GM23338 (cell line): Measurements from ENCODE around the gene DNAJC8. TPM values are rescaled to one million over a fixed set of nuclear protein-coding genes. Genes with fewer than 3 reads are reported as not detected.

Experiments
- ATAC-seq: fragments of 200-7000 bp; cut with Tn5 transposase; 3 replicates; pipeline ENCODE4 v1.9.1; 2020
- DNase-seq: peaks from one replicate; pipeline ENCODE4 v3.0.0-alpha.2; 2015; ENCODE audit warnings: low spot score
- H2AFZ ChIP-seq: fragments of 200-600 bp; sonication (generic); 2 replicates; pipeline ENCODE4 v1.8.0; 2016; ENCODE audit warnings: antibody characterized with exemption, mild to moderate bottlenecking, moderate library complexity
- H3F3A ChIP-seq: fragments of 200-600 bp; sonication (generic); replicated peaks from 2 replicates; pipeline ENCODE4 v1.8.0; 2017; ENCODE audit warnings: antibody characterized with exemption, mixed run types, low read depth
- H3K27ac ChIP-seq: fragments of 200-600 bp; sonication (generic); 2 replicates; pipeline ENCODE4 v1.6.1; 2016; ENCODE audit warnings: low read depth
- H3K27me3 ChIP-seq: fragments of 200-600 bp; sonication (generic); 2 replicates; pipeline ENCODE4 v1.8.0; 2016; ENCODE audit warnings: mild to moderate bottlenecking, mixed run types, moderate library complexity; ENCODE audit not compliant: insufficient read depth
- H3K36me3 ChIP-seq: fragments of 200-600 bp; sonication (generic); 2 replicates; pipeline ENCODE4 v1.8.0; 2016; ENCODE audit warnings: mild to moderate bottlenecking; ENCODE audit not compliant: insufficient read depth
- H3K4me1 ChIP-seq: fragments of 200-600 bp; sonication (generic); 2 replicates; pipeline ENCODE4 v1.8.0; 2016; ENCODE audit warnings: mild to moderate bottlenecking, moderate library complexity; ENCODE audit not compliant: insufficient read depth
- H3K4me2 ChIP-seq: fragments of 200-600 bp; sonication (generic); 2 replicates; pipeline ENCODE4 v1.7.1; 2017; ENCODE audit warnings: mixed run types
- H3K4me3 ChIP-seq: fragments of 200-600 bp; sonication (generic); 2 replicates; pipeline ENCODE4 v1.6.1; 2016; ENCODE audit warnings: mixed run types
- H3K79me2 ChIP-seq: fragments of 200-600 bp; sonication (generic); replicated peaks from 2 replicates; pipeline ENCODE4 v1.8.0; 2017; ENCODE audit warnings: mild to moderate bottlenecking; ENCODE audit not compliant: insufficient read depth
- H3K9me2 ChIP-seq: fragments of 200-600 bp; sonication (generic); 2 replicates; pipeline ENCODE4 v1.8.0; 2017; ENCODE audit not compliant: insufficient read depth
- H4K20me1 ChIP-seq: fragments of 200-600 bp; sonication (generic); replicated peaks from 2 replicates; pipeline ENCODE4 v1.8.0; 2017; ENCODE audit warnings: mild to moderate bottlenecking; ENCODE audit not compliant: insufficient read depth
- H3K27ac Mint-ChIP-seq: 2 replicates; pipeline ENCODE4 v1.8.0; 2020; ENCODE audit warnings: inconsistent platforms, mild to moderate bottlenecking, moderate library complexity, mixed read lengths
- H3K27me3 Mint-ChIP-seq: 3 replicates; pipeline ENCODE4 v1.8.0; 2022; ENCODE audit warnings: low read depth, mild to moderate bottlenecking, moderate library complexity, mixed read lengths, inconsistent platforms; ENCODE audit not compliant: insufficient read depth, poor library complexity
- H3K36me3 Mint-ChIP-seq: 3 replicates; pipeline ENCODE4 v1.8.0; 2021; ENCODE audit warnings: low read depth, mild to moderate bottlenecking, inconsistent platforms, moderate library complexity, mixed read lengths
- H3K4me1 Mint-ChIP-seq: 3 replicates; pipeline ENCODE4 v1.8.0; 2020; ENCODE audit warnings: mild to moderate bottlenecking, inconsistent platforms, mixed read lengths
- H3K4me3 Mint-ChIP-seq: 3 replicates; pipeline ENCODE4 v1.8.0; 2021; ENCODE audit warnings: moderate library complexity, mild to moderate bottlenecking, inconsistent platforms, mixed read lengths
- H3K9me3 Mint-ChIP-seq: 3 replicates; pipeline ENCODE4 v1.8.0; 2020; ENCODE audit warnings: moderate library complexity, mild to moderate bottlenecking, inconsistent platforms, mixed read lengths
- CREB1 ChIP-seq: fragments of 250-450 bp; sonication (Bioruptor Pico); IDR thresholded peaks from 2 replicates; pipeline ENCODE4 v1.5.0; 2020; ENCODE audit warnings: low read depth, mild to moderate bottlenecking, moderate library complexity
- CTCF ChIP-seq, 2 experiments: fragments of 200-600 bp in 1 of 2; sonication (generic) in 1 of 2; conservative IDR thresholded peaks; 2 replicates each; pipeline versions ENCODE4 v1.5.1 to v1.6.1; 2016 to 2017; ENCODE audit warnings: antibody characterized with exemption in 2 of 2, low read depth in 2 of 2, mild to moderate bottlenecking in 2 of 2, moderate library complexity in 1 of 2
- ETS1 ChIP-seq: IDR thresholded peaks from 2 replicates; pipeline ENCODE4 v1.6.1; 2016; ENCODE audit warnings: antibody characterized with exemption
- EZH2 ChIP-seq: fragments of 200-600 bp; sonication (generic); IDR thresholded peaks from one replicate; pipeline ENCODE4 v1.8.0; 2017; ENCODE audit warnings: antibody characterized with exemption, mild to moderate bottlenecking, low read depth; ENCODE audit not compliant: unreplicated experiment
- EZH2phosphoT487 ChIP-seq: fragments of 200-600 bp; sonication (generic); IDR thresholded peaks from one replicate; pipeline ENCODE4 v1.8.1; 2018; ENCODE audit warnings: antibody characterized with exemption; ENCODE audit not compliant: unreplicated experiment
- JUNB ChIP-seq: IDR thresholded peaks from one replicate; pipeline ENCODE4 v1.6.1; 2016; ENCODE audit warnings: antibody characterized with exemption; ENCODE audit not compliant: unreplicated experiment
- NANOG ChIP-seq: IDR thresholded peaks from 2 replicates; pipeline ENCODE4 v1.6.1; 2016; ENCODE audit warnings: antibody characterized with exemption, borderline replicate concordance
- POLR2AphosphoS5 ChIP-seq: IDR thresholded peaks from 2 replicates; pipeline ENCODE4 v1.6.1; 2016; ENCODE audit warnings: antibody characterized with exemption, low read depth
- REST ChIP-seq: IDR thresholded peaks from one replicate; pipeline ENCODE4 v1.6.1; 2018; ENCODE audit warnings: antibody characterized with exemption; ENCODE audit not compliant: unreplicated experiment
- STAT1 ChIP-seq: IDR thresholded peaks from one replicate; pipeline ENCODE4 v1.6.1; 2016; ENCODE audit warnings: antibody characterized with exemption; ENCODE audit not compliant: unreplicated experiment
- ZNF114 ChIP-seq: fragments of 250-450 bp; sonication (Bioruptor Pico); IDR thresholded peaks from 2 replicates; pipeline ENCODE4 v1.5.0; 2020; ENCODE audit warnings: mild to moderate bottlenecking, moderate library complexity
- ZNF331 ChIP-seq: fragments of 250-450 bp; sonication (Bioruptor Pico); IDR thresholded peaks from 2 replicates; pipeline ENCODE4 v1.5.0; 2020; ENCODE audit warnings: low read depth, mild to moderate bottlenecking, moderate library complexity
- ZNF462 ChIP-seq: fragments of 250-450 bp; sonication (Bioruptor Pico); IDR thresholded peaks from 2 replicates; pipeline ENCODE4 v1.5.0; 2020; ENCODE audit warnings: mild to moderate bottlenecking, moderate library complexity
- polyA plus RNA-seq: library from polyadenylated mRNA; unstranded; fragments of >200 nt; fragmentation: Nextera tagmentation; extraction: Ambion mirVana; gene quantifications from 2 replicates; pipeline ENCODE4 v1.2.1, GENCODE V29; 2016
- total RNA-seq: library from RNA; depleted of rRNA; stranded (reverse); fragments of >200 nt; shearing (Covaris generic); gene quantifications from 2 replicates; pipeline ENCODE4 v1.2.3, GENCODE V29; 2014

The DNAJC8 gene
- total and polyA plus RNA-seq, 2 experiments from 2014 or later, result 67.3 to 210 TPM

GRCh38 chr1:28157894-28158293 lies 74.9 kb downstream of the DNAJC8 start:
- no peaks in the 10 kb centered on the region; the same call in 2 of the 3 replicates for H3K4me1 Mint-ChIP-seq
- Histone ChIP-seq H3K4me2 (no peak overlapping the region), H3K9me2 (no peaks in the 10 kb centered on the region), H3K27me3 (no peaks in the 10 kb centered on the region), H3K4me1 (no peaks in the 10 kb centered on the region), H3K27ac (no peak overlapping the region), H2AFZ (no peak overlapping the region), H3K36me3 (no peaks in the 10 kb centered on the region), H3K4me3 (no peak overlapping the region), H4K20me1 (no peaks in the 10 kb centered on the region), H3F3A (no peaks in the 10 kb centered on the region), H3K79me2 (no peaks in the 10 kb centered on the region)
- ATAC-seq, result no peak
- no peaks in the 10 kb centered on the region for H3K9me3 Mint-ChIP-seq
- H3K27ac Mint-ChIP-seq, result no peak overlapping the region
- H3K36me3 Mint-ChIP-seq, result no peaks in the 10 kb centered on the region
- no peak overlapping the region for H3K4me3 Mint-ChIP-seq
- DNase-seq, result no peak
- peaks cover 7% of the 10 kb centered on the region for H3K27me3 Mint-ChIP-seq
- no peak for TF ChIP-seq NANOG
- no peak for TF ChIP-seq STAT1
- TF ChIP-seq ZNF331 (CRISPR knock-in tag), result no peak
- no peak for TF ChIP-seq REST
- TF ChIP-seq EZH2phosphoT487, result no peak
- TF ChIP-seq EZH2, result no peak
- TF ChIP-seq CTCF (conservative IDR thresholded peaks at IDR 0.05; ENCODE audit: low read depth in 2 of 2), result no peak
- no peak for TF ChIP-seq POLR2AphosphoS5
- no peak for TF ChIP-seq ZNF114
- TF ChIP-seq CREB1 (CRISPR knock-in tag), result no peak
- no peak for TF ChIP-seq JUNB
- no peak for TF ChIP-seq ZNF462 (CRISPR knock-in tag)
- TF ChIP-seq ETS1, result no peak
